Breast epithelium (tissue), 3 donors: ENCODE results near the gene MXRA8.

Experiments used
- POLR2A ChIP-seq: fragments of 450-650 bp; IDR thresholded peaks from one replicate; pipeline ENCODE4 v1.6.1; 2016; ENCODE audit warnings: antibody characterized with exemption, mild to moderate bottlenecking, moderate library complexity
- TF ChIP-seq, protein P1 (sequence below), 3 donors: fragments of 450-650 bp; IDR thresholded peaks; one replicate each; pipeline ENCODE4 v1.5.1; 2016 to 2017; ENCODE audit warnings: antibody characterized with exemption in 3 of 3, mild to moderate bottlenecking in 3 of 3, moderate library complexity in 3 of 3

DNA sequence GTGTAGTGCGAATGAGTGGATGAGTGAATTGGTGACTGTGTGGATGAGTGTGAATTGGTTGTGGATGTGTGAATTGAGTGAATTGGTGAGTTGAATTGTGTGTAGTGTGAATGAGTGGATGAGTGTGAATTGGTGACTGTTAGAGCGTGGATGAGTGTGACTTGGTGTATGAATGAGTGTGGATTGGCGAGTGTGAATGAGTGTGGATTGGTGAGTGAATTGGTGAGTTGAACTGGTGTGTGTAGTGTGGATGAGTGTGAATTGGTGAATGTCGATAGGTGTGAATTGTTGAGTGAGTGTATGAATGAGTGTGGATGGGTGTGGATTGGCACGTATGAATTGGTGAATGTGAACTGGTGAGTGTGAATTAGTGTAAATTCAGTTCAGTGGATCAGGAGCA lies 9.0 kb upstream of the MXRA8 start:
- TF ChIP-seq, protein P1, sequence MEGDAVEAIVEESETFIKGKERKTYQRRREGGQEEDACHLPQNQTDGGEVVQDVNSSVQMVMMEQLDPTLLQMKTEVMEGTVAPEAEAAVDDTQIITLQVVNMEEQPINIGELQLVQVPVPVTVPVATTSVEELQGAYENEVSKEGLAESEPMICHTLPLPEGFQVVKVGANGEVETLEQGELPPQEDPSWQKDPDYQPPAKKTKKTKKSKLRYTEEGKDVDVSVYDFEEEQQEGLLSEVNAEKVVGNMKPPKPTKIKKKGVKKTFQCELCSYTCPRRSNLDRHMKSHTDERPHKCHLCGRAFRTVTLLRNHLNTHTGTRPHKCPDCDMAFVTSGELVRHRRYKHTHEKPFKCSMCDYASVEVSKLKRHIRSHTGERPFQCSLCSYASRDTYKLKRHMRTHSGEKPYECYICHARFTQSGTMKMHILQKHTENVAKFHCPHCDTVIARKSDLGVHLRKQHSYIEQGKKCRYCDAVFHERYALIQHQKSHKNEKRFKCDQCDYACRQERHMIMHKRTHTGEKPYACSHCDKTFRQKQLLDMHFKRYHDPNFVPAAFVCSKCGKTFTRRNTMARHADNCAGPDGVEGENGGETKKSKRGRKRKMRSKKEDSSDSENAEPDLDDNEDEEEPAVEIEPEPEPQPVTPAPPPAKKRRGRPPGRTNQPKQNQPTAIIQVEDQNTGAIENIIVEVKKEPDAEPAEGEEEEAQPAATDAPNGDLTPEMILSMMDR (IDR thresholded peaks at IDR 0.05), result no peak
- TF ChIP-seq POLR2A, result no peak
